Adrenal gland (tissue), 5 donors: ENCODE results near the gene PPM1J.

ENCODE experiments used
- POLR2A ChIP-seq, 2 donors: fragments of 450-650 bp; IDR thresholded peaks; one replicate each; pipeline ENCODE4 v1.6.1; 2017; ENCODE audit warnings: antibody characterized with exemption in 2 of 2, mild to moderate bottlenecking in 2 of 2, moderate library complexity in 1 of 2
- TF ChIP-seq, protein P1 (sequence below), 6 experiments: fragments of 450-650 bp in 4 of 6; fragments of 200-600 bp in 2 of 6; sonication (generic) in 1 of 6; IDR thresholded peaks; 1 replicate in 5 of 6; 2 replicates in 1 of 6; pipeline versions ENCODE4 v1.5.1 to v1.8.0; 2016 to 2021; ENCODE audit warnings: antibody characterized with exemption in 6 of 6, mild to moderate bottlenecking in 2 of 6, moderate library complexity in 1 of 6
- donor health status: DM: no; HTN: no; CAD: no.

DNA sequence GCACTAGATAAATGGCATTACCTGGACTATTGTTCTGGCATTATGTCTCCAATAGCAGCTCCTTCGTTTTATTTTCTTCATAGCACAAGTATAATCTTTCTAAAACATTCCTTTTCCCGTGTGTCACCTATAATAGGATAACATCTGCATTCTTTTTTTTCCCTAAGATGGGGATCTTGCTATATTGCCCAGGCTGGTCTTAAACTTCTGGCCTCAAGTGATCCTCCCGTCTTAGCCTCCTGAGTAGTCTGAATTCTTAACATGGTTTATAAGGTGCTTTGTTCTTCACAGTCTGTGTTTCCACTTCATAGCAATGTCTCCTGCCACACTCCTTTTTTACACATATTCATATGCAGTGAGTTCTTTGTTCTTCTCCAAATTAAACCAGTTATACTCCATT, 49.3 kb downstream of the PPM1J start:
- TF ChIP-seq, protein P1, sequence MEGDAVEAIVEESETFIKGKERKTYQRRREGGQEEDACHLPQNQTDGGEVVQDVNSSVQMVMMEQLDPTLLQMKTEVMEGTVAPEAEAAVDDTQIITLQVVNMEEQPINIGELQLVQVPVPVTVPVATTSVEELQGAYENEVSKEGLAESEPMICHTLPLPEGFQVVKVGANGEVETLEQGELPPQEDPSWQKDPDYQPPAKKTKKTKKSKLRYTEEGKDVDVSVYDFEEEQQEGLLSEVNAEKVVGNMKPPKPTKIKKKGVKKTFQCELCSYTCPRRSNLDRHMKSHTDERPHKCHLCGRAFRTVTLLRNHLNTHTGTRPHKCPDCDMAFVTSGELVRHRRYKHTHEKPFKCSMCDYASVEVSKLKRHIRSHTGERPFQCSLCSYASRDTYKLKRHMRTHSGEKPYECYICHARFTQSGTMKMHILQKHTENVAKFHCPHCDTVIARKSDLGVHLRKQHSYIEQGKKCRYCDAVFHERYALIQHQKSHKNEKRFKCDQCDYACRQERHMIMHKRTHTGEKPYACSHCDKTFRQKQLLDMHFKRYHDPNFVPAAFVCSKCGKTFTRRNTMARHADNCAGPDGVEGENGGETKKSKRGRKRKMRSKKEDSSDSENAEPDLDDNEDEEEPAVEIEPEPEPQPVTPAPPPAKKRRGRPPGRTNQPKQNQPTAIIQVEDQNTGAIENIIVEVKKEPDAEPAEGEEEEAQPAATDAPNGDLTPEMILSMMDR (IDR thresholded peaks at IDR 0.05): no peak
- TF ChIP-seq POLR2A (IDR thresholded peaks at IDR 0.05): no peak
